GM18498 (cell line): ENCODE measurements around the gene CTIF.
"Not testable (repeated sequence)": the region's sequence is repeated elsewhere in the genome, so short reads cannot be mapped to it uniquely, and the experiment has no call there.

Source experiments
- ATAC-seq: cut with Tn5 transposase; IDR thresholded peaks from one replicate; pipeline ENCODE4 v1.9.1; 2021; ENCODE audit warnings: mild to moderate bottlenecking, moderate library complexity; ENCODE audit not compliant: unreplicated experiment

The CTIF gene

GRCh38 chr18:48811401-48811800 lies 272.6 kb downstream of the CTIF start:
- peak; percentile 45 for ATAC-seq

- ATAC-seq: not testable (repeated sequence)
These were observed 273.2 kb downstream of the CTIF start for GRCh38 chr18:48811977-48812451.

- ATAC-seq: no peak
These were observed 274.5 kb downstream of the CTIF start for GRCh38 chr18:48813321-48813720.

GRCh38 chr18:48813833-48814489 lies 275.1 kb downstream of the CTIF start:
- no peak for ATAC-seq

- ATAC-seq: no peak
These were observed 275.8 kb downstream of the CTIF start for GRCh38 chr18:48814490-48815178.

GRCh38 chr18:48815179-48815515 lies 276.3 kb downstream of the CTIF start:
- ATAC-seq: no peak

GRCh38 chr18:48815581-48816324 lies 276.9 kb downstream of the CTIF start:
- no peak for ATAC-seq

GRCh38 chr18:48816554-48816953 lies 277.7 kb downstream of the CTIF start:
- no peak for ATAC-seq

GRCh38 chr18:48817021-48817461 lies 278.2 kb downstream of the CTIF start:
- ATAC-seq: no peak

GRCh38 chr18:48818329-48819254 lies 279.8 kb downstream of the CTIF start:
- no peak for ATAC-seq

- ATAC-seq: no peak
These were observed 280.4 kb downstream of the CTIF start for GRCh38 chr18:48819276-48819675.

- no peak for ATAC-seq
These were observed 281.1 kb downstream of the CTIF start for GRCh38 chr18:48819781-48820482.

GRCh38 chr18:48820483-48821250 lies 281.8 kb downstream of the CTIF start:
- peak; percentile 94 for ATAC-seq

- peak; percentile 25 for ATAC-seq
These were observed 282.4 kb downstream of the CTIF start for GRCh38 chr18:48821251-48821590.

- ATAC-seq: no peak
These were observed 283.0 kb downstream of the CTIF start for GRCh38 chr18:48821845-48822244.

- ATAC-seq: no peak
These were observed 285.6 kb downstream of the CTIF start for GRCh38 chr18:48824231-48824970.

GRCh38 chr18:48825101-48825745 lies 286.4 kb downstream of the CTIF start:
- ATAC-seq: no peak

GRCh38 chr18:48826271-48826670 lies 287.4 kb downstream of the CTIF start:
- no peak for ATAC-seq
